PC-3 (cell line): ENCODE data around the gene RANBP3L. TPM values are rescaled to one million over a fixed set of nuclear protein-coding genes. Genes with fewer than 3 reads are reported as not detected.
"Not testable (repeated sequence)": the region's sequence is repeated elsewhere in the genome, so short reads cannot be mapped to it uniquely, and the experiment has no call there.

Experiments used
- ATAC-seq: fragments of 200-7000 bp; cut with Tn5 transposase; 2 replicates; pipeline ENCODE4 v1.9.1; 2020; ENCODE audit warnings: mild to moderate bottlenecking, moderate library complexity
- BruUV-seq: library from RNA; stranded (reverse); fragments of 400-500 nt; replicated peaks from 2 replicates; lab custom pipeline; 2021; lab: Mats Ljungman, UMichigan
- CTCF ChIA-PET: fragments of 300-600 bp; sonication (Branson Sonifier 250); formaldehyde crosslinking; loops from one replicate; lab custom pipeline; 2022; ENCODE audit warnings: antibody characterized with exemption; lab: Charles Lee
- POLR2A ChIA-PET: fragments of 300-600 bp; sonication (Branson Sonifier 250); formaldehyde crosslinking; loops from one replicate; lab custom pipeline; 2022; ENCODE audit warnings: antibody characterized with exemption; ENCODE audit not compliant: unreplicated experiment; lab: Charles Lee
- DNase-seq: peaks from one replicate; pipeline ENCODE4 v3.0.0-alpha.2; 2015
- H2AFZ ChIP-seq: fragments of 300-600 bp; sonication (generic); 2 replicates; pipeline ENCODE4 v1.6.0; 2016; ENCODE audit warnings: antibody characterized with exemption, low read length
- H3F3A ChIP-seq: fragments of 300-600 bp; sonication (generic); one replicate; pipeline ENCODE4 v1.6.0; 2017; ENCODE audit warnings: antibody characterized with exemption, low read length, control low read depth, mild to moderate bottlenecking; ENCODE audit not compliant: unreplicated experiment
- H3K27ac ChIP-seq: fragments of 300-600 bp; sonication (generic); 2 replicates; pipeline ENCODE4 v1.5.1; 2016; ENCODE audit warnings: mild to moderate bottlenecking, low read length
- H3K27me3 ChIP-seq: fragments of 300-600 bp; sonication (generic); 2 replicates; pipeline ENCODE4 v1.6.1; 2016; ENCODE audit warnings: low read length, mixed read lengths
- H3K36me3 ChIP-seq: fragments of 300-600 bp; sonication (generic); 2 replicates; pipeline ENCODE4 v1.6.1; 2016; ENCODE audit warnings: low read depth, mixed run types, low read length, mixed read lengths
- H3K4me1 ChIP-seq: fragments of 300-600 bp; sonication (generic); 2 replicates; pipeline ENCODE4 v1.5.1; 2016; ENCODE audit warnings: low read length; ENCODE audit not compliant: insufficient read depth
- H3K4me2 ChIP-seq: fragments of 300-600 bp; sonication (generic); 2 replicates; pipeline ENCODE4 v1.6.0; 2016; ENCODE audit warnings: low read length
- H3K4me3 ChIP-seq: fragments of 300-600 bp; sonication (generic); 2 replicates; pipeline ENCODE4 v1.5.1; 2016; ENCODE audit warnings: mild to moderate bottlenecking, low read length, mixed read lengths
- H3K79me2 ChIP-seq: fragments of 300-600 bp; sonication (generic); 2 replicates; pipeline ENCODE4 v1.6.1; 2017; ENCODE audit warnings: low read length, mixed read lengths
- H3K9ac ChIP-seq: fragments of 300-600 bp; sonication (generic); 2 replicates; pipeline ENCODE4 v1.6.0; 2016; ENCODE audit warnings: mild to moderate bottlenecking, low read length
- H3K9me2 ChIP-seq: fragments of 300-600 bp; sonication (generic); replicated peaks from 2 replicates; pipeline ENCODE4 v1.6.1; 2016; ENCODE audit warnings: mixed run types, low read length, mixed read lengths
- H3K9me3 ChIP-seq: fragments of 300-600 bp; sonication (generic); 2 replicates; pipeline ENCODE4 v1.6.1; 2016; ENCODE audit warnings: low read length, mixed read lengths
- H4K20me1 ChIP-seq: fragments of 300-600 bp; sonication (generic); 2 replicates; pipeline ENCODE4 v1.6.1; 2016; ENCODE audit warnings: low read length, mixed read lengths
- CTCF ChIP-seq: fragments of 300-600 bp; sonication (generic); conservative IDR thresholded peaks from 2 replicates; pipeline ENCODE4 v1.5.1; 2017; ENCODE audit warnings: antibody characterized with exemption, low read depth, mild to moderate bottlenecking, low read length
- EZH2 ChIP-seq: fragments of 300-600 bp; sonication (generic); IDR thresholded peaks from one replicate; pipeline ENCODE4 v1.6.1; 2017; ENCODE audit warnings: antibody characterized with exemption, mild to moderate bottlenecking, low read length; ENCODE audit not compliant: unreplicated experiment
- EZH2phosphoT487 ChIP-seq: fragments of 300-600 bp; sonication (generic); IDR thresholded peaks from 2 replicates; pipeline ENCODE4 v1.6.1; 2018; ENCODE audit warnings: mild to moderate bottlenecking, antibody characterized with exemption, low read length, borderline replicate concordance
- intact Hi-C: fragments of 100-400 bp; cut with micrococcal nuclease; formaldehyde crosslinking; loops from 2 replicates; pipeline ENCODE4 v1.9.0; 2023
- total RNA-seq: library from RNA; depleted of rRNA; stranded (reverse); fragments of >200 nt; gene quantifications from 2 replicates; pipeline ENCODE4 v1.2.3, GENCODE V29; 2014

RANBP3L gene
- total RNA-seq, 1 experiment from 2014 or later = not detected

- Histone ChIP-seq H3K4me2 (no peak overlapping the region), H3K79me2 (no peaks in the 10 kb centered on the region), H2AFZ (no peak overlapping the region), H4K20me1 (no peaks in the 10 kb centered on the region), H3K4me1 (no peaks in the 10 kb centered on the region), H3K27me3 (no peaks in the 10 kb centered on the region; the same call in 1 of the 2 replicates), H3K9ac (no peak overlapping the region), H3K9me3 (no peaks in the 10 kb centered on the region), H3K4me3 (no peak overlapping the region), H3F3A (no peaks in the 10 kb centered on the region), H3K27ac (no peak overlapping the region), H3K36me3 (no peaks in the 10 kb centered on the region), H3K9me2 (no peaks in the 10 kb centered on the region)
- intact Hi-C loops = no loop called here
- ChIA-PET CTCF (no interaction called here), POLR2A (no interaction called here)
- TF ChIP-seq EZH2 (no peak), CTCF (no peak), EZH2phosphoT487 (no peak)
- DNase-seq (no peak), ATAC-seq (no peak)
- BruUV-seq = no TSS peak
Observed at GRCh38 chr5:36285837-36286615, 15.7 kb downstream of the RANBP3L start.

GRCh38 chr5:36283775-36284174 is 17.9 kb downstream of the RANBP3L start:
- H2AFZ ChIP-seq, DNase-seq, H3K9ac ChIP-seq, H3K27ac ChIP-seq, H3K36me3 ChIP-seq, H4K20me1 ChIP-seq, ATAC-seq, H3K27me3 ChIP-seq, H3K9me2 ChIP-seq, H3K4me3 ChIP-seq, H3K79me2 ChIP-seq, CTCF ChIA-PET, H3K4me1 ChIP-seq, BruUV-seq, H3F3A ChIP-seq, intact Hi-C loops, POLR2A ChIA-PET, H3K4me2 ChIP-seq, H3K9me3 ChIP-seq: not testable (repeated sequence)

GRCh38 chr5:36281626-36282025 is 20.1 kb downstream of the RANBP3L start:
- Histone ChIP-seq H3K9me3 (no peaks in the 10 kb centered on the region), H3K36me3 (no peaks in the 10 kb centered on the region), H4K20me1 (no peaks in the 10 kb centered on the region), H3K4me2 (no peak overlapping the region), H3K9me2 (no peaks in the 10 kb centered on the region), H3K27me3 (no peaks in the 10 kb centered on the region; the same call in 1 of the 2 replicates), H3K27ac (no peak overlapping the region), H3F3A (no peaks in the 10 kb centered on the region), H3K9ac (no peak overlapping the region), H3K4me1 (no peaks in the 10 kb centered on the region), H3K4me3 (no peak overlapping the region), H3K79me2 (no peaks in the 10 kb centered on the region), H2AFZ (no peak overlapping the region)
- DNase-seq (no peak), ATAC-seq (no peak)
- POLR2A ChIA-PET = no interaction called here
- no TSS peak for BruUV-seq
- intact Hi-C loops = no loop called here
- CTCF ChIA-PET = no interaction called here
- no peak for TF ChIP-seq EZH2phosphoT487
